HG03565 (cell line): ENCODE results near the gene MRPL49.
A peak's percentile ranks its signal among the peaks of the same experiment; 100 is the strongest.
"Not testable (repeated sequence)": the region's sequence is repeated elsewhere in the genome, so short reads cannot be mapped to it uniquely, and the experiment has no call there.

Experiments used
- ATAC-seq: cut with Tn5 transposase; IDR thresholded peaks from one replicate; pipeline ENCODE4 v1.9.1; 2021; ENCODE audit warnings: mild to moderate bottlenecking, moderate library complexity; ENCODE audit not compliant: unreplicated experiment

Gene MRPL49

GRCh38 chr11:65132238-65132987, 10.3 kb downstream of the MRPL49 start:
- no peak for ATAC-seq

GRCh38 chr11:65132988-65133700, 11.0 kb downstream of the MRPL49 start:
- ATAC-seq, result no peak

GRCh38 chr11:65133724-65134123, 11.6 kb downstream of the MRPL49 start:
- ATAC-seq, result no peak

GRCh38 chr11:65134240-65134951, 12.3 kb downstream of the MRPL49 start, which contains the start of gene SYVN1:
SYVN1 (minus strand) TSS chr11:65134519; CDS start chr11:65133601, 918 bp downstream.
- peak; percentile 39 for ATAC-seq

GRCh38 chr11:65134952-65135632, 13.0 kb downstream of the MRPL49 start:
- ATAC-seq, result peak; percentile 49

- no peak for ATAC-seq
These were observed 13.6 kb downstream of the MRPL49 start for GRCh38 chr11:65135633-65136145.

GRCh38 chr11:65136515-65137096, 14.5 kb downstream of the MRPL49 start:
- no peak for ATAC-seq

GRCh38 chr11:65141896-65142494, 19.9 kb downstream of the MRPL49 start:
- no peak for ATAC-seq

- ATAC-seq, result no peak
These were observed 25.4 kb downstream of the MRPL49 start for GRCh38 chr11:65147352-65148075.

- no peak for ATAC-seq
These were observed 26.5 kb downstream of the MRPL49 start for GRCh38 chr11:65148657-65149056.

GRCh38 chr11:65150131-65150508, 28.0 kb downstream of the MRPL49 start:
- not testable (repeated sequence) for ATAC-seq

GRCh38 chr11:65150509-65151299, 28.6 kb downstream of the MRPL49 start:
- no peak for ATAC-seq

- ATAC-seq, result no peak
These were observed 29.3 kb downstream of the MRPL49 start for GRCh38 chr11:65151331-65151899.

- ATAC-seq, result no peak
These were observed 30.0 kb downstream of the MRPL49 start for GRCh38 chr11:65152122-65152521.

- no peak for ATAC-seq
These were observed 34.1 kb downstream of the MRPL49 start for GRCh38 chr11:65156256-65156655.

- no peak for ATAC-seq
These were observed 34.8 kb downstream of the MRPL49 start for GRCh38 chr11:65156926-65157325.

- ATAC-seq, result no peak
These were observed 35.2 kb downstream of the MRPL49 start for GRCh38 chr11:65157336-65157735.

- peak; percentile 56 for ATAC-seq
These were observed 36.9 kb downstream of the MRPL49 start for GRCh38 chr11:65159012-65159411.
